Hematopoietic multipotent progenitor cell treated with erythropoietin and hydrocortisone succinate and interleukin-3 and kit ligand, for 6 days (in vitro differentiated cells): ENCODE data around the gene CSTPP1.
A peak's percentile ranks its signal among the peaks of the same experiment; 100 is the strongest.

ENCODE experiments used
- DNase-seq: peaks from one replicate; pipeline ENCODE4 v3.0.0-alpha.2; 2015

CSTPP1 gene

GRCh38 chr11:46936138-46937110, at the start of gene CSTPP1:
Gene CSTPP1 (plus strand): TSS chr11:46936761. CDS start chr11:46936806, 45 bp downstream.
- peak; percentile 97 for DNase-seq

- DNase-seq, result no peak
Measured at GRCh38 chr11:46888636-46889035, 47.9 kb upstream of the CSTPP1 start.

GRCh38 chr11:46889251-46889650, 47.3 kb upstream of the CSTPP1 start:
- no peak for DNase-seq

- peak; percentile 89 for DNase-seq
Measured at GRCh38 chr11:46889689-46890475, 46.7 kb upstream of the CSTPP1 start.

- no peak for DNase-seq
Measured at GRCh38 chr11:46890665-46891064, 45.9 kb upstream of the CSTPP1 start.

- DNase-seq, result no peak
Measured at GRCh38 chr11:46892109-46892508, 44.5 kb upstream of the CSTPP1 start.

GRCh38 chr11:46892838-46893237, 43.7 kb upstream of the CSTPP1 start:
- DNase-seq, result no peak

GRCh38 chr11:46894506-46894905, 42.1 kb upstream of the CSTPP1 start:
- no peak for DNase-seq

- no peak for DNase-seq
Measured at GRCh38 chr11:46894961-46895360, 41.6 kb upstream of the CSTPP1 start.

- no peak for DNase-seq
Measured at GRCh38 chr11:46895821-46896220, 40.7 kb upstream of the CSTPP1 start.

- peak; percentile 91 for DNase-seq
Measured at GRCh38 chr11:46896719-46897406, 39.7 kb upstream of the CSTPP1 start.

- DNase-seq, result no peak
Measured at GRCh38 chr11:46898396-46899095, 38.0 kb upstream of the CSTPP1 start.

GRCh38 chr11:46899501-46900025, 37.0 kb upstream of the CSTPP1 start:
- no peak for DNase-seq

GRCh38 chr11:46900091-46900746, 36.3 kb upstream of the CSTPP1 start:
- DNase-seq, result no peak

- DNase-seq, result no peak
Measured at GRCh38 chr11:46901156-46901555, 35.4 kb upstream of the CSTPP1 start.

- DNase-seq, result no peak
Measured at GRCh38 chr11:46902694-46903093, 33.9 kb upstream of the CSTPP1 start.

GRCh38 chr11:46903846-46904245, 32.7 kb upstream of the CSTPP1 start:
- no peak for DNase-seq

GRCh38 chr11:46905806-46906205, 30.8 kb upstream of the CSTPP1 start:
- DNase-seq, result no peak

GRCh38 chr11:46906609-46907041, 29.9 kb upstream of the CSTPP1 start:
- DNase-seq, result peak; percentile 31

GRCh38 chr11:46907606-46908005, 29.0 kb upstream of the CSTPP1 start:
- DNase-seq, result no peak

- no peak for DNase-seq
Measured at GRCh38 chr11:46912526-46913150, 23.9 kb upstream of the CSTPP1 start.
